K562 (cell line): ENCODE results near the gene HPSE2. TPM values are rescaled to one million over a fixed set of nuclear protein-coding genes. Genes with fewer than 3 reads are reported as not detected.

ENCODE experiments used
- CAMTA2 ChIP-seq: fragments of 250-450 bp; sonication (Bioruptor Pico); conservative IDR thresholded peaks from 2 replicates; pipeline ENCODE4 v1.5.1; 2022
- CBX3 ChIP-seq, 2 experiments: IDR thresholded peaks; 1 replicate in 1 of 2; 2 replicates in 1 of 2; pipeline ENCODE4 v1.6.1; 2012; ENCODE audit warnings: inconsistent platforms in 2 of 2, low read length in 2 of 2, borderline replicate concordance in 1 of 2, control low read depth in 1 of 2
- CREM ChIP-seq: IDR thresholded peaks from 2 replicates; pipeline ENCODE4 v1.6.1; 2014; ENCODE audit warnings: antibody characterized with exemption, low read depth
- EP300 ChIP-seq: IDR thresholded peaks from 2 replicates; pipeline ENCODE4 v1.6.1; 2012; ENCODE audit warnings: low read length, improper control_type of control experiment
- GATAD2B ChIP-seq: fragments of 450-650 bp; IDR thresholded peaks from 2 replicates; pipeline ENCODE4 v1.6.1; 2017; ENCODE audit warnings: mild to moderate bottlenecking, borderline replicate concordance
- HNRNPL ChIP-seq: fragments of 200-400 bp; formaldehyde crosslinking; IDR thresholded peaks from 2 replicates; pipeline ENCODE4 v1.6.1; 2017; ENCODE audit warnings: low read depth, mild to moderate bottlenecking, low read length
- KAT7 ChIP-seq: sonication (generic); formaldehyde crosslinking; IDR thresholded peaks from 2 replicates; pipeline ENCODE4 v1.8.0; 2022; ENCODE audit warnings: missing genetic modification reagents, mild to moderate bottlenecking, borderline replicate concordance
- KLF1 ChIP-seq: fragments of 450-650 bp; IDR thresholded peaks from 2 replicates; pipeline ENCODE4 v1.6.1; 2016; ENCODE audit warnings: missing genetic modification characterization, missing compliant biosample characterization
- RBM39 ChIP-seq: fragments of 200-400 bp; formaldehyde crosslinking; optimal IDR thresholded peaks from 2 replicates; pipeline ENCODE3; 2018; ENCODE audit warnings: low read depth, low read length
- SETDB1 ChIP-seq: IDR thresholded peaks from one replicate; pipeline ENCODE4 v1.6.1; 2012; ENCODE audit warnings: low read length, control low read depth, inconsistent platforms
- SMARCC2 ChIP-seq: fragments of 450-650 bp; IDR thresholded peaks from 2 replicates; pipeline ENCODE4 v1.6.1; 2017; ENCODE audit warnings: antibody characterized with exemption, moderate library complexity, mild to moderate bottlenecking, low read depth
- SNIP1 ChIP-seq: fragments of 450-650 bp; IDR thresholded peaks from 2 replicates; pipeline ENCODE4 v1.7.1; 2017; ENCODE audit warnings: low read depth, mild to moderate bottlenecking
- TEAD2 ChIP-seq: fragments of 450-650 bp; IDR thresholded peaks from 2 replicates; pipeline ENCODE4 v1.6.1; 2016; ENCODE audit warnings: missing genetic modification characterization, control low read depth, missing compliant biosample characterization
- U2AF2 ChIP-seq: fragments of 200-400 bp; formaldehyde crosslinking; optimal IDR thresholded peaks from 2 replicates; pipeline ENCODE3; 2017; ENCODE audit warnings: low read depth, mild to moderate bottlenecking, low read length
- ZBTB8A ChIP-seq: fragments of 450-650 bp; IDR thresholded peaks from 2 replicates; pipeline ENCODE4 v1.6.1; 2018; ENCODE audit warnings: mild to moderate bottlenecking, moderate library complexity; ENCODE audit not compliant: partially characterized antibody
- ZNF146 ChIP-seq: IDR thresholded peaks from one replicate; pipeline ENCODE4 v1.6.1; 2018; ENCODE audit warnings: missing compliant biosample characterization; ENCODE audit not compliant: unreplicated experiment
- ZNF445 ChIP-seq: fragments of 250-450 bp; sonication (Bioruptor Pico); IDR thresholded peaks from 2 replicates; pipeline ENCODE4 v1.4.0; 2020; ENCODE audit warnings: low read depth, mild to moderate bottlenecking, moderate library complexity
- ZNF57 ChIP-seq: fragments of 450-650 bp; formaldehyde crosslinking; IDR thresholded peaks from 2 replicates; pipeline ENCODE4 v1.4.0; 2020; ENCODE audit warnings: mild to moderate bottlenecking, moderate library complexity
- polyA plus RNA-seq, 8 experiments: library from polyadenylated mRNA; depleted of rRNA in 4 of 8; stranded (reverse) in 5 of 8; unstranded in 3 of 8; fragments of >200 nt; fragmentation: Nextera tagmentation in 2 of 8; fragmentation: Illumina TruSeq in 1 of 8; extraction: Ambion mirVana in 2 of 8; extraction: Trizol in 1 of 8; gene quantifications; 2 replicates each; pipeline versions ENCODE4 v1.2.1 to v1.2.3, GENCODE V29; 2011 to 2014; ENCODE audit warnings: inconsistent platforms in 1 of 8, missing spikeins in 1 of 8
- total RNA-seq, 7 experiments: library from RNA; depleted of rRNA in 6 of 7; stranded (reverse); fragments of >200 nt in 6 of 7; fragmentation: Illumina TruSeq in 2 of 7; extraction: Trizol in 2 of 7; gene quantifications; 2 replicates each; pipeline versions ENCODE4 v1.2.1 to v1.2.3, GENCODE V29; 2011 to 2021; ENCODE audit warnings: low replicate concordance in 1 of 7
- TF ChIP-seq, protein P1 (sequence below): fragments of 450-650 bp; IDR thresholded peaks from 2 replicates; pipeline ENCODE4 v1.6.1; 2017; ENCODE audit warnings: antibody characterized with exemption, mild to moderate bottlenecking
- TF ChIP-seq, protein P2 (sequence below): fragments of 250-450 bp; sonication (Bioruptor Pico); IDR thresholded peaks from 2 replicates; pipeline ENCODE4 v1.5.0; 2022; ENCODE audit warnings: mild to moderate bottlenecking
- TF ChIP-seq, protein P3 (sequence below): fragments of 450-650 bp; formaldehyde crosslinking; IDR thresholded peaks from 2 replicates; pipeline ENCODE4 v1.4.0; 2020; ENCODE audit warnings: mild to moderate bottlenecking

The HPSE2 gene
- total and polyA plus RNA-seq, 9 of the 15 experiments (the other 6 are each of a cell fraction or from before 2014, with no cell fraction given), result 0.03 to 0.10 (median 0.04) TPM; not detected in 2

DNA sequence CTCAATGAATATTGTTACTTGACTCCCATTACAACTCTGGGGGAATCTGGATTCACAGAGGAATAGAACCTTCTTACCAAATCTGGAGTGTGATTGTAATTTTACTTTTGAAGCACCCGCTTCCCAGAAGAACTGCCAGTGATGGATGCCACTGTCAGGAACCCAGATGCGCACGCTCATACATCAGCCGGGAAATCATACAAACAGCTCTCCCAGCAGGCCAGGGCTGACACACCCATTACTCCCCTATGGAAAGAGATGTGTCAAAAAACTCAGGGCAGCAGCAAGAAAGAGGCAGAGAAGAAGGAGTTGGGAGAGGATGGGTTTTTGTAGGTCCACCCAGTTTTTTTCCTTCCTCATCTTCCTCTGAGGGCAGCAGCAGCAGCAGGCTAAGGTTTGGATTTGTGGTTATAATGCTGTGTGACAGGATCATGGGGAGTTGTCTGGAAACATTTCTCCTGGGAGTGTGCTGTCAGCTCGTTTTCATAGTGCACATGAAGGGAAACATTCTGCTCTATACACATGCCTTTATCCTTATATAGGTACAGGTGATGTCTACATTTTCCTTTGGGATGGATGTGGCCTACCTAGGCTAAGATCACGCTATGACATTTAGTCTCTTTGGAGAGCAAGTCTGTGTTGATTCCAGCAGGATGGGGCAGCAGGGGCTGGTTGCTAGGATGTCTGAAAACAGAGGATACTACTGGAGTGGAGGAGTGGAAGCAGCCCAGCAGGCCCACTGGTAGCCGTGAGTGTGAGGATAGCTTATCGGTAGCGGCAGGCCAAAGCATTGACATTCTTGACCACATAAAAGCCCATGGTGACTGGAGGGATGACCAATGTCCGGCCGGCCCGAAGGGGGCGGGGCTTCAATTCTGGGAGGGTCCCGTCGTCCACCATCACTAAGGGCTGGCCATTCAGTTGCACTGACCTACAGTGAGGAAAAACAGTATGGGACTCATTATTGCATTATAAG, 776.6 kb downstream of the HPSE2 start (continued):
- no peak for TF ChIP-seq SMARCC2
- TF ChIP-seq CREM, result peak; percentile 56
- TF ChIP-seq CBX3 (IDR thresholded peaks at IDR 0.05; ENCODE audit: borderline replicate concordance in 1 of 2, low read length in 2 of 2), result no peak
- no peak for TF ChIP-seq ZBTB8A
- TF ChIP-seq ZNF445, result no peak
- TF ChIP-seq HNRNPL, result no peak
- peak; percentile 74; the same call in 1 of the 2 replicates for TF ChIP-seq EP300
- TF ChIP-seq SETDB1, result no peak
- TF ChIP-seq RBM39, result no peak
- TF ChIP-seq, protein P1, sequence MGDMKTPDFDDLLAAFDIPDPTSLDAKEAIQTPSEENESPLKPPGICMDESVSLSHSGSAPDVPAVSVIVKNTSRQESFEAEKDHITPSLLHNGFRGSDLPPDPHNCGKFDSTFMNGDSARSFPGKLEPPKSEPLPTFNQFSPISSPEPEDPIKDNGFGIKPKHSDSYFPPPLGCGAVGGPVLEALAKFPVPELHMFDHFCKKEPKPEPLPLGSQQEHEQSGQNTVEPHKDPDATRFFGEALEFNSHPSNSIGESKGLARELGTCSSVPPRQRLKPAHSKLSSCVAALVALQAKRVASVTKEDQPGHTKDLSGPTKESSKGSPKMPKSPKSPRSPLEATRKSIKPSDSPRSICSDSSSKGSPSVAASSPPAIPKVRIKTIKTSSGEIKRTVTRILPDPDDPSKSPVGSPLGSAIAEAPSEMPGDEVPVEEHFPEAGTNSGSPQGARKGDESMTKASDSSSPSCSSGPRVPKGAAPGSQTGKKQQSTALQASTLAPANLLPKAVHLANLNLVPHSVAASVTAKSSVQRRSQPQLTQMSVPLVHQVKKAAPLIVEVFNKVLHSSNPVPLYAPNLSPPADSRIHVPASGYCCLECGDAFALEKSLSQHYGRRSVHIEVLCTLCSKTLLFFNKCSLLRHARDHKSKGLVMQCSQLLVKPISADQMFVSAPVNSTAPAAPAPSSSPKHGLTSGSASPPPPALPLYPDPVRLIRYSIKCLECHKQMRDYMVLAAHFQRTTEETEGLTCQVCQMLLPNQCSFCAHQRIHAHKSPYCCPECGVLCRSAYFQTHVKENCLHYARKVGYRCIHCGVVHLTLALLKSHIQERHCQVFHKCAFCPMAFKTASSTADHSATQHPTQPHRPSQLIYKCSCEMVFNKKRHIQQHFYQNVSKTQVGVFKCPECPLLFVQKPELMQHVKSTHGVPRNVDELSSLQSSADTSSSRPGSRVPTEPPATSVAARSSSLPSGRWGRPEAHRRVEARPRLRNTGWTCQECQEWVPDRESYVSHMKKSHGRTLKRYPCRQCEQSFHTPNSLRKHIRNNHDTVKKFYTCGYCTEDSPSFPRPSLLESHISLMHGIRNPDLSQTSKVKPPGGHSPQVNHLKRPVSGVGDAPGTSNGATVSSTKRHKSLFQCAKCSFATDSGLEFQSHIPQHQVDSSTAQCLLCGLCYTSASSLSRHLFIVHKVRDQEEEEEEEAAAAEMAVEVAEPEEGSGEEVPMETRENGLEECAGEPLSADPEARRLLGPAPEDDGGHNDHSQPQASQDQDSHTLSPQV, result 0 out of 2 replicates have a peak, but pooled peaks have one; percentile 30
- no peak for TF ChIP-seq KLF1 (tag)
- TF ChIP-seq GATAD2B, result no peak
- no peak for TF ChIP-seq TEAD2
- no peak for TF ChIP-seq SNIP1
- TF ChIP-seq KAT7 (CRISPR knock-in tag), result no peak
- no peak for TF ChIP-seq CAMTA2
- TF ChIP-seq, protein P2, sequence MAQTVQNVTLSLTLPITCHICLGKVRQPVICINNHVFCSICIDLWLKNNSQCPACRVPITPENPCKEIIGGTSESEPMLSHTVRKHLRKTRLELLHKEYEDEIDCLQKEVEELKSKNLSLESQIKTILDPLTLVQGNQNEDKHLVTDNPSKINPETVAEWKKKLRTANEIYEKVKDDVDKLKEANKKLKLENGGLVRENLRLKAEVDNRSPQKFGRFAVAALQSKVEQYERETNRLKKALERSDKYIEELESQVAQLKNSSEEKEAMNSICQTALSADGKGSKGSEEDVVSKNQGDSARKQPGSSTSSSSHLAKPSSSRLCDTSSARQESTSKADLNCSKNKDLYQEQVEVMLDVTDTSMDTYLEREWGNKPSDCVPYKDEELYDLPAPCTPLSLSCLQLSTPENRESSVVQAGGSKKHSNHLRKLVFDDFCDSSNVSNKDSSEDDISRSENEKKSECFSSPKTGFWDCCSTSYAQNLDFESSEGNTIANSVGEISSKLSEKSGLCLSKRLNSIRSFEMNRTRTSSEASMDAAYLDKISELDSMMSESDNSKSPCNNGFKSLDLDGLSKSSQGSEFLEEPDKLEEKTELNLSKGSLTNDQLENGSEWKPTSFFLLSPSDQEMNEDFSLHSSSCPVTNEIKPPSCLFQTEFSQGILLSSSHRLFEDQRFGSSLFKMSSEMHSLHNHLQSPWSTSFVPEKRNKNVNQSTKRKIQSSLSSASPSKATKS (CRISPR knock-in tag), result no peak
- TF ChIP-seq ZNF57 (CRISPR knock-in tag), result no peak
- no peak for TF ChIP-seq U2AF2
- TF ChIP-seq ZNF146 (CRISPR knock-in tag), result no peak
- TF ChIP-seq, protein P3, sequence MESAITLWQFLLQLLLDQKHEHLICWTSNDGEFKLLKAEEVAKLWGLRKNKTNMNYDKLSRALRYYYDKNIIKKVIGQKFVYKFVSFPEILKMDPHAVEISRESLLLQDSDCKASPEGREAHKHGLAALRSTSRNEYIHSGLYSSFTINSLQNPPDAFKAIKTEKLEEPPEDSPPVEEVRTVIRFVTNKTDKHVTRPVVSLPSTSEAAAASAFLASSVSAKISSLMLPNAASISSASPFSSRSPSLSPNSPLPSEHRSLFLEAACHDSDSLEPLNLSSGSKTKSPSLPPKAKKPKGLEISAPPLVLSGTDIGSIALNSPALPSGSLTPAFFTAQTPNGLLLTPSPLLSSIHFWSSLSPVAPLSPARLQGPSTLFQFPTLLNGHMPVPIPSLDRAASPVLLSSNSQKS, result no peak
